K562 (cell line): ENCODE results near the gene CHD3. TPM values are rescaled to one million over a fixed set of nuclear protein-coding genes. Genes with fewer than 3 reads are reported as not detected.

Source experiments
- ARID3B ChIP-seq: fragments of 250-450 bp; sonication (Bioruptor Pico); IDR thresholded peaks from 2 replicates; pipeline ENCODE4 v1.4.0; 2020; ENCODE audit warnings: borderline replicate concordance
- BMI1 ChIP-seq: fragments of 150-350 bp; IDR thresholded peaks from 2 replicates; pipeline ENCODE4 v1.6.1; 2014; ENCODE audit warnings: low read length
- CC2D1A ChIP-seq: fragments of 450-650 bp; IDR thresholded peaks from 2 replicates; pipeline ENCODE4 v1.6.1; 2017; ENCODE audit warnings: mild to moderate bottlenecking
- CSDE1 ChIP-seq, 2 experiments: fragments of 450-650 bp; IDR thresholded peaks; 2 replicates each; pipeline ENCODE4 v1.6.1; 2016; ENCODE audit warnings: mild to moderate bottlenecking in 1 of 2
- E2F1 ChIP-seq: sonication (generic); formaldehyde crosslinking; IDR thresholded peaks from 2 replicates; pipeline ENCODE4 v1.8.1; 2023; ENCODE audit warnings: mild to moderate bottlenecking, missing genetic modification reagents, moderate library complexity
- EWSR1 ChIP-seq: fragments of 450-650 bp; IDR thresholded peaks from 2 replicates; pipeline ENCODE4 v1.6.1; 2018; ENCODE audit warnings: borderline replicate concordance, mild to moderate bottlenecking, low read depth, moderate library complexity; ENCODE audit not compliant: partially characterized antibody
- FOXK1 ChIP-seq: sonication (generic); formaldehyde crosslinking; IDR thresholded peaks from 2 replicates; pipeline ENCODE4 v1.8.0; 2022; ENCODE audit warnings: missing genetic modification reagents, mild to moderate bottlenecking, borderline replicate concordance
- HCFC1 ChIP-seq: IDR thresholded peaks from 2 replicates; pipeline ENCODE4 v1.6.1; 2012; ENCODE audit warnings: low read depth, low read length, improper control_type of control experiment
- HMGN3 ChIP-seq: IDR thresholded peaks from 2 replicates; pipeline ENCODE4 v1.6.1; 2011; ENCODE audit warnings: borderline replicate concordance, low read depth, mild to moderate bottlenecking, mixed read lengths, low read length; ENCODE audit not compliant: insufficient read length; ENCODE audit errors: extremely low read depth
- MXD1 ChIP-seq: fragments of 250-450 bp; sonication (Bioruptor Pico); IDR thresholded peaks from 2 replicates; pipeline ENCODE4 v1.8.0; 2021; ENCODE audit warnings: borderline replicate concordance, mild to moderate bottlenecking, moderate library complexity; ENCODE audit not compliant: poor library complexity, severe bottlenecking
- MYC ChIP-seq, 2 experiments: fragments of 250-450 bp in 1 of 2; sonication (Bioruptor Pico) in 1 of 2; IDR thresholded peaks; 2 replicates each; pipeline versions ENCODE4 v1.5.1 to v1.6.1; 2012 to 2021; ENCODE audit warnings: low read depth in 2 of 2, borderline replicate concordance in 1 of 2, improper control_type of control experiment in 1 of 2, low read length in 1 of 2, mild to moderate bottlenecking in 1 of 2, moderate library complexity in 1 of 2
- NR4A1 ChIP-seq, 2 experiments: fragments of 250-450 bp in 1 of 2; fragments of 450-650 bp in 1 of 2; sonication (Bioruptor Pico) in 1 of 2; IDR thresholded peaks; 2 replicates each; pipeline versions ENCODE4 v1.4.0 to v1.6.1; 2016 to 2020; ENCODE audit warnings: mild to moderate bottlenecking in 2 of 2, missing compliant biosample characterization in 1 of 2, missing genetic modification characterization in 1 of 2, moderate library complexity in 1 of 2
- PHF8 ChIP-seq: fragments of 200-600 bp; sonication (generic); IDR thresholded peaks from 2 replicates; pipeline ENCODE4 v1.6.1; 2012; ENCODE audit warnings: mixed run types, mild to moderate bottlenecking, inconsistent platforms, low read length, moderate library complexity, borderline replicate concordance
- RUNX1 ChIP-seq: sonication (generic); IDR thresholded peaks from 2 replicates; pipeline ENCODE4 v1.6.1; 2016; ENCODE audit warnings: antibody characterized with exemption, low read depth
- SAFB2 ChIP-seq: fragments of 200-400 bp; formaldehyde crosslinking; IDR thresholded peaks from 2 replicates; pipeline ENCODE4 v1.6.1; 2018; ENCODE audit warnings: borderline replicate concordance, low read length, low read depth, moderate library complexity; ENCODE audit not compliant: severe bottlenecking
- SMARCE1 ChIP-seq: fragments of 450-650 bp; IDR thresholded peaks from 2 replicates; pipeline ENCODE4 v1.7.1; 2016; ENCODE audit warnings: mild to moderate bottlenecking
- ZC3H4 ChIP-seq: sonication (generic); formaldehyde crosslinking; IDR thresholded peaks from 2 replicates; pipeline ENCODE4 v1.9.0; 2021; ENCODE audit warnings: missing genetic modification reagents, borderline replicate concordance
- ZEB2 ChIP-seq: fragments of 450-650 bp; IDR thresholded peaks from 2 replicates; pipeline ENCODE4 v1.6.1; 2016
- ZNF124 ChIP-seq: sonication (generic); formaldehyde crosslinking; IDR thresholded peaks from 2 replicates; pipeline ENCODE4 v1.8.1; 2022; ENCODE audit warnings: missing genetic modification reagents
- ZNF23 ChIP-seq: fragments of 250-450 bp; sonication (Bioruptor Pico); IDR thresholded peaks from 2 replicates; pipeline ENCODE4 v1.4.0; 2020; ENCODE audit warnings: mild to moderate bottlenecking
- ZNF324 ChIP-seq: fragments of 250-450 bp; sonication (Bioruptor Pico); IDR thresholded peaks from 2 replicates; pipeline ENCODE4 v1.4.0; 2020; ENCODE audit warnings: mild to moderate bottlenecking
- ZNF655 ChIP-seq: fragments of 250-450 bp; sonication (Bioruptor Pico); IDR thresholded peaks from 2 replicates; pipeline ENCODE4 v1.5.0; 2021
- polyA plus RNA-seq, 8 experiments: library from polyadenylated mRNA; depleted of rRNA in 4 of 8; stranded (reverse) in 5 of 8; unstranded in 3 of 8; fragments of >200 nt; fragmentation: Nextera tagmentation in 2 of 8; fragmentation: Illumina TruSeq in 1 of 8; extraction: Ambion mirVana in 2 of 8; extraction: Trizol in 1 of 8; gene quantifications; 2 replicates each; pipeline versions ENCODE4 v1.2.1 to v1.2.3, GENCODE V29; 2011 to 2014; ENCODE audit warnings: inconsistent platforms in 1 of 8, missing spikeins in 1 of 8
- total RNA-seq, 7 experiments: library from RNA; depleted of rRNA in 6 of 7; stranded (reverse); fragments of >200 nt in 6 of 7; fragmentation: Illumina TruSeq in 2 of 7; extraction: Trizol in 2 of 7; gene quantifications; 2 replicates each; pipeline versions ENCODE4 v1.2.1 to v1.2.3, GENCODE V29; 2011 to 2021; ENCODE audit warnings: low replicate concordance in 1 of 7

The CHD3 gene
- total and polyA plus RNA-seq, 9 of the 15 experiments (the other 6 are each of a cell fraction or from before 2014, with no cell fraction given): 0.39 to 38.2 (median 21.2) TPM

- TF ChIP-seq SMARCE1 (peak; percentile 43; the same call in 1 of the 2 replicates), ARID3B (no peak), RUNX1 (no peak), E2F1 (no peak), FOXK1 (no peak), PHF8 (peak; percentile 88; the same call in 1 of the 2 replicates), ZNF655 (CRISPR knock-in tag) (no peak), CC2D1A (no peak), MYC (IDR thresholded peaks at IDR 0.05; ENCODE audit: low read depth, low read length) (peak; percentile 55), MYC (CRISPR knock-in tag; IDR thresholded peaks at IDR 0.05; ENCODE audit: borderline replicate concordance, low read depth) (no peak), ZEB2 (no peak), ZC3H4 (CRISPR knock-in tag) (no peak), BMI1 (no peak), MXD1 (CRISPR knock-in tag) (no peak), ZNF23 (CRISPR knock-in tag) (no peak), HCFC1 (no peak; the same call in 1 of the 2 replicates), EWSR1 (no peak), SAFB2 (no peak), HMGN3 (peak; percentile 63), ZNF324 (no peak), NR4A1 (CRISPR knock-in tag; IDR thresholded peaks at IDR 0.05) (no peak), NR4A1 (tag; IDR thresholded peaks at IDR 0.05) (no peak), ZNF124 (no peak), CSDE1 (IDR thresholded peaks at IDR 0.05) (0 out of 4 replicates have a peak, but pooled peaks of 1 of the 2 experiments have one; percentile 53)
Measured at GRCh38 chr17:7931709-7932482, 43.3 kb downstream of the CHD3 start, which contains the start of the genes CNTROB and TRAPPC1 (continued).
